ENCODE data around the gene APOL6.
A peak's percentile ranks its signal among the peaks of the same experiment; 100 is the strongest.
"Not testable (repeated sequence)": the region's sequence is repeated elsewhere in the genome, so short reads cannot be mapped to it uniquely, and the experiment has no call there.

The APOL6 gene

GRCh38 chr22:35618427-35619223, 29.6 kb upstream of the APOL6 start:
- DNase-seq: no peak

GRCh38 chr22:35619336-35620094, 28.7 kb upstream of the APOL6 start:
- no peak for DNase-seq

DNA sequence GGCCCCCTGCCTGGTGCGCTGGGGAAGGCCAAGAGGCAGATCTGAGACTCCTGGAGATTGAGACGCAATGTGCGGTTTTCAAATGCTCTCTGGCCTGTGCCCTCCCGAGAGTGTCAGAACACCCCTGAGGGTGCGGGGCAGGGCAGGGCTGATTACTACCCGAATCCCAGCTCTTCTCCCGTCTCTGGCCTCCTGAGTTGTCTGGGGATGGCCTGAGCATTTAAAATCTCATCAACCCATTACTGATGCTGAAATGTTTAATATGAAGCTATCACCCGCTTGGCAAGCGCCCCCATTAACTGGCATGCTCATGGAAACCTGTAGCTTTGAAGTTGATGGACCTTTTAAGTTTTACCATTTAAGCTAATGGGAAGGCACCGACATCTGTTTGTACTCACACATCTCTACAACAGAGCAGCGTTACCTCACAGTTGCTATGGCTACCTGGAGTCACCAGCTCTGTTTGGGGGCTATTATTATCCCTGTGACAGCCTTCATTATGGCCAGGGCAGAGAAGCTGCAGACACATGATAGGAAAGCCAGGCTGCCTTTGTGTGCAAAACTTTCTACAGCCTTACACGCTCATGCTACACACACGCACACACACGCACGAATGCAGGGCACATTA, 27.5 kb upstream of the APOL6 start:
- DNase-seq: no peak

DNA sequence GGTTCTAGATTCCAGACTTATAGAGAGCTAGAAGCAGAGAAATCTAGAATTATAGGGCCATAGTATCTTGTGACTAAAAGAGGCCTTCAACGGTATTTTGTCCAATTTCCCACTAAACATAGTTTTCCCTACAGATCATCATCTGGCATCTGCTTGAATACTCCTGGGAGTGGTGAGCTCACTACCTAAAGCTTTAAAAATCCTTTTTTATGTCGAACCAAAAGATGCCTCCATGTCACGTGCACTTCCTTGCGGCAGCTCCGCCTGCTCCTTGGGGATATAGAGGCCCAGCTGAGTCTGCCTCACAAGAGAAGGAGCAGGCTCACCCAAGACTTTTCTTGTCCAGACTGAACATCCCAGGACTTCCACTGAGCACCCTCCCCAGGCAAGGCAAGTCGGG, 26.8 kb upstream of the APOL6 start:
- DNase-seq: no peak

- no peak for DNase-seq
Measured at GRCh38 chr22:35622191-35622913, 25.9 kb upstream of the APOL6 start.

GRCh38 chr22:35623885-35624284, 24.4 kb upstream of the APOL6 start:
- not testable (repeated sequence) for DNase-seq

DNA sequence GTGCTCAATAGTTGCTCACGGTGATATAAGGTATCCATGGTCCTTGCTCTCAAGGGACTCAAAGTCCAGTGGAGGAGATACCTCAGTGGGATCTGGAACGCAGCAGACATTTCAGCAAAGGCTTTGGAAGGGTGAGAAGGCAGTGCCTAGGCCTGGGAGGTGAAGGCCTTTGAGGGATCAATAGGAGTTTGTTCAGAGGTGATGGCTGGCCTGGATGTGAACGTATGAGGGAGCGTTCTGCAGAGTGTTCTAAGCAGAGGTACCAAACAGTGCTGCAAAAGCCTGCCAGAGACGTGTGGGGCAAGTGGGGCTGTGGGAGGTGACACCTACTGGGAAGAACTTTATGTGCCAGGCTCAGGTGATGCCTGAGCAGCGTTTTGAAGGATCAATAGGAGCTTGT, 23.7 kb upstream of the APOL6 start:
- DNase-seq: no peak

GRCh38 chr22:35625763-35626432, 22.3 kb upstream of the APOL6 start:
- DNase-seq: no peak

GRCh38 chr22:35627267-35628041, 20.8 kb upstream of the APOL6 start:
- DNase-seq: peak; percentile 78

- DNase-seq: no peak
Measured at GRCh38 chr22:35628732-35629131, 19.5 kb upstream of the APOL6 start.

GRCh38 chr22:35629406-35630216, 18.6 kb upstream of the APOL6 start:
- DNase-seq: peak; percentile 75

GRCh38 chr22:35630387-35630793, 17.9 kb upstream of the APOL6 start:
- no peak for DNase-seq

DNA sequence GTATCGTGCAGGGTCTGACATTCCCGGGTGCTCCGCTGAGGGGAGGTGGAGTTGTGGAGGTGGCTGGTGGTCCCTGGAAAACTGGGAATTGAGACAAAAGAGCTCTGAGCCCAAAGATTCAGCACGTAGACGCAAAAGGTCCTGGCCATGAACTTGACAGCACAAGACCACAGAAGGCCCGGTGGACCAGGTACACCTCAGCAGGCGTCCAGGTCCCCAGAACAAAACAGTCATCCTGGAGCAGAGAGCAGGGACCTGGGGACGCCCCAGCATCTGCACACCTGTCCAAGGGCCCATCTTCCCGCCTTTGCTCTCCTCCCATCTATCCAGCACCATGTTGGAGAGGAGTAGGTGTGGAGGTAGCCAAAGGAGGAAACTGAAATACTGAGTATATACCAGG, 17.4 kb upstream of the APOL6 start:
- no peak for DNase-seq

- DNase-seq: no peak
Measured at GRCh38 chr22:35631597-35631996, 16.6 kb upstream of the APOL6 start.

- DNase-seq: no peak
Measured at GRCh38 chr22:35632935-35633334, 15.3 kb upstream of the APOL6 start.

DNA sequence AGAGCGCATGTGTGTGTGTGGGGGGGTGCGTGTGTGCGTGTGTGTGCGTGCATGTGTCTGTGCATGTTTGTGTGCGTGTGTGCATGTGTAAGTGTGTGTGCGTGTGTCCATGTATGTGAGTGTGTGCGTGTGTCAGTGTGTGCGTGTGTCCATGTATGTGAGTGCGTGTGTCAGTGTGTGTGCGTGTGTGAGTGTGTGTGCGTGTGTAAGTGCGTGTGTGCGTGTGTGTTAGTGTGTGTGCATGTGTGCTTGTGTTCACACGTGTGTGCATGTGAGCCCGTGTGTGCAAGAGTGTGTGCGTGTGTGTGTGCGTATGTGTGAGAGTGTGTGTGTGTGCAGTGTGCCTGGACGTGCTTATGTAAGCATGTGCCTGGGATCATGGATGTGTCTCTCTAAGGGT, 14.7 kb upstream of the APOL6 start:
- no peak for DNase-seq

DNA sequence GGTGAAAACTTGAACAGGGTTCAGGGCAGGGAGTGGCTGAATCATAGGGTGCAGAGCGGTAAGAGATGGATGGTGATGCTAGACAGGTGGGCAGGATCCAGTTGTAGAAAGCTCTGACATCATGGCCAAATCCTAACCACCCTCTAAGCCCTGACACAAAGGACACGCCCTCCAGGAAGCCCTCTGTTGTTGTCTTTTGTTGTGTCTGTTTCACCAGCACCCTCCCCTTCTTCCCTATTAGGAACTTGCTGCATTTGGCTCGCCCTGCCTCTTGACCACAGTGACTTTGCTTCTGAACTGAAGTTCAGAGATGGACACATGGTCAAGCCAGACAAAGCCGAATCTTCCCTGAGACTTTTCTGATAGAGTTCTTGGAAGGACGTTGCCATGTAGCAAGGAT, 14.2 kb upstream of the APOL6 start:
- DNase-seq: no peak

- no peak for DNase-seq
Measured at GRCh38 chr22:35634943-35635540, 13.2 kb upstream of the APOL6 start.

DNA sequence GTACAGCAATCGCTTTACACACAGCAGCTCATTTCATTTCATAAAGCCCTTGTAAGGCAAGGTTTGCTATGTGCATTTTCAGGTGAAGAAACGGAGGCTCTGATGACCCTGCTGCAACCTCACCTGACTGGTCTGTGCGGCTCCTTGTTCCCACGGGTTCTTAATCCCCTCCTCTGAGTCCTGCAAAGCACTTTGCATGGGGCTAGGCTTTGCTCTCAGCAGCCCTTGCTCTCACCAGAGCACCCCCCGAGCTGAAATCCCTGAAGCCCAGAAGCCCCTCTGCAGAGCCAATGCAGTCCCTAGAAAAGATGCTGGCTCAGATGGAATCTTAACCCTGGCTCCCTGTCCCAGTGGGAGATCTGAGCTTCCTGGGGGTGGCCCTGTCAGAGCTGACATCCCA, 11.0 kb upstream of the APOL6 start:
- no peak for DNase-seq

DNA sequence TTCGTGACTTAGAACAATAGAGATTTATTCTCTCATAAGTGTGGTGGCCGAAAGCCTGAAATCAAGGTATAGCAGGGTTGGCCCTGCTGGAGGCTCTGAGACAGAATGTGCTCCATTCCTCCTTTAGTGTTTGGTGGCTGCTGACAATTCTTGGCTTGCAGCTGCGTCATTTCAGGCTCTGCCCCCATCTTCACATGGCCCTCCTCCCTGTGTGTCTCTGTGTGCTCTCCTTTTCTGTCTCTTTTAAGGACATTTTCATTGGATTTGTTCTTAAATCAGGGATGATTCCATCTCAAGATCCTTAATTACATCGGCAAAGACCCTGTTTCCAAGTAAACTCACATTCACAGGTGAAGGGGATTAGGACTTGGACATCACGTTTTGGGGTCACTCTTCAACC, 10.2 kb upstream of the APOL6 start:
- no peak for DNase-seq

DNA sequence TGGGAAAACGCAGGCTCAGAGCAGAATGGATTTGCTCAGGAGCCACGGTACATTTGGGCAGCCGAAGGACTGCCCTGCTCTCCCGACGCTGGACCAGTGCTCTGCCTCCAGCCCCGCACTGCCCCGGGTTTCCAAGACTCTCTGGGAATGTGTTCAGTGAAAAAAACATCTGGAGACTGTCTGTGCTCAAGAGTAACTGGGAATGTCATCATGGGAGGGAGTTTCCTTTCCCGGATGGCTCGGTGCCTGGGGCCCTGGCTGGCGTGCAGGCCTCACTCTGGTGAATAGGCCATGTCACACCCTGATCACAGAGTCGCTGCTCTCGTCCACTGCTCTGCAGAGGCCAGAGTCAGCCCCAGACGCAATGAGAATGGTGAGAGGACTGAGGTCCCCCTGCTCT, 9.8 kb upstream of the APOL6 start:
- no peak for DNase-seq
